Esophagus squamous epithelium (tissue), 4 donors: ENCODE measurements around the gene STUB1.

Source experiments
- POLR2A ChIP-seq, 4 donors: fragments of 450-650 bp; IDR thresholded peaks; one replicate each; pipeline ENCODE4 v1.6.1; 2017; ENCODE audit warnings: antibody characterized with exemption in 4 of 4, mild to moderate bottlenecking in 4 of 4, moderate library complexity in 3 of 4
- TF ChIP-seq, protein P1 (sequence below), 6 experiments: fragments of 450-650 bp in 4 of 6; fragments of 200-600 bp in 2 of 6; sonication (generic) in 2 of 6; IDR thresholded peaks; one replicate each; pipeline ENCODE4 v1.5.1; 2016 to 2019; ENCODE audit warnings: antibody characterized with exemption in 6 of 6, mild to moderate bottlenecking in 4 of 6, moderate library complexity in 4 of 6

GRCh38 chr16:732332-732731 lies 52.1 kb downstream of the STUB1 start:
- TF ChIP-seq POLR2A (IDR thresholded peaks at IDR 0.05) = no peak
- TF ChIP-seq, protein P1, sequence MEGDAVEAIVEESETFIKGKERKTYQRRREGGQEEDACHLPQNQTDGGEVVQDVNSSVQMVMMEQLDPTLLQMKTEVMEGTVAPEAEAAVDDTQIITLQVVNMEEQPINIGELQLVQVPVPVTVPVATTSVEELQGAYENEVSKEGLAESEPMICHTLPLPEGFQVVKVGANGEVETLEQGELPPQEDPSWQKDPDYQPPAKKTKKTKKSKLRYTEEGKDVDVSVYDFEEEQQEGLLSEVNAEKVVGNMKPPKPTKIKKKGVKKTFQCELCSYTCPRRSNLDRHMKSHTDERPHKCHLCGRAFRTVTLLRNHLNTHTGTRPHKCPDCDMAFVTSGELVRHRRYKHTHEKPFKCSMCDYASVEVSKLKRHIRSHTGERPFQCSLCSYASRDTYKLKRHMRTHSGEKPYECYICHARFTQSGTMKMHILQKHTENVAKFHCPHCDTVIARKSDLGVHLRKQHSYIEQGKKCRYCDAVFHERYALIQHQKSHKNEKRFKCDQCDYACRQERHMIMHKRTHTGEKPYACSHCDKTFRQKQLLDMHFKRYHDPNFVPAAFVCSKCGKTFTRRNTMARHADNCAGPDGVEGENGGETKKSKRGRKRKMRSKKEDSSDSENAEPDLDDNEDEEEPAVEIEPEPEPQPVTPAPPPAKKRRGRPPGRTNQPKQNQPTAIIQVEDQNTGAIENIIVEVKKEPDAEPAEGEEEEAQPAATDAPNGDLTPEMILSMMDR (IDR thresholded peaks at IDR 0.05) = no peak
